Measurements from ENCODE around the gene RAMP2. TPM values are rescaled to one million over a fixed set of nuclear protein-coding genes. Genes with fewer than 3 reads are reported as not detected.
A peak's percentile ranks its signal among the peaks of the same experiment; 100 is the strongest.

RAMP2 gene
- total RNA-seq, 1 experiment from 2014 or later = 21.4 TPM

- BruUV-seq (replicated peaks) = no TSS peak
- Mint-ChIP-seq H3K4me3 (ENCODE audit: unreplicated experiment) (peak overlapping the region; percentile 76), H3K9me3 (ENCODE audit: unreplicated experiment) (no peaks in the 10 kb centered on the region), H3K4me1 (ENCODE audit: low read depth, unreplicated experiment) (peaks cover 19% of the 10 kb centered on the region), H3K36me3 (ENCODE audit: insufficient read depth, unreplicated experiment) (peaks cover 30% of the 10 kb centered on the region), H3K27me3 (ENCODE audit: insufficient read depth, unreplicated experiment) (no peaks in the 10 kb centered on the region), H3K27ac (ENCODE audit: unreplicated experiment) (peak overlapping the region; percentile 20)
- ChIA-PET CTCF (interaction anchor here (0.6 to 2.0 kb wide), 4 partner anchors 17 to 970 kb away, joined by 3 to 15 read pairs (median 5); partner anchors contain the start of genes BECN1 and PLEKHH3), POLR2A (interaction anchor here (1.3 to 2.5 kb wide), 3 partner anchors 21 to 172 kb away, joined by 3 to 14 read pairs (median 4); partner anchors contain the start of genes BECN1, RAMP2, RETREG3 and TUBG1)
- Histone ChIP-seq H3K36me3 (ENCODE audit: control insufficient read depth, insufficient read depth, low read length) (no peaks in the 10 kb centered on the region; the same call in 1 of the 2 replicates), H3K4me3 (ENCODE audit: low read depth, low read length) (peak overlapping the region; percentile 85), H3K4me1 (peaks cover 29% of the 10 kb centered on the region), H3K27me3 (replicated peaks; ENCODE audit: control insufficient read depth, insufficient read depth, low read length) (no peaks in the 10 kb centered on the region), H3K9me3 (no peaks in the 10 kb centered on the region)
- DNase-seq = no peak
- TF ChIP-seq CTCF (IDR thresholded peaks at IDR 0.05; ENCODE audit: insufficient read depth in 1 of 2, low read depth in 1 of 2, low read length in 1 of 2, severe bottlenecking in 1 of 2, unreplicated experiment in 1 of 2) = no peak
- intact Hi-C loops (cut with micrococcal nuclease; ENCODE audit: unreplicated experiment) = loop anchor here (5.0 kb wide), 1 partner anchor 41 kb away; the partner anchor contains the start of gene BECN1
These were observed 20.0 kb downstream of the RAMP2 start for GRCh38 chr17:42780851-42781638.

DNA sequence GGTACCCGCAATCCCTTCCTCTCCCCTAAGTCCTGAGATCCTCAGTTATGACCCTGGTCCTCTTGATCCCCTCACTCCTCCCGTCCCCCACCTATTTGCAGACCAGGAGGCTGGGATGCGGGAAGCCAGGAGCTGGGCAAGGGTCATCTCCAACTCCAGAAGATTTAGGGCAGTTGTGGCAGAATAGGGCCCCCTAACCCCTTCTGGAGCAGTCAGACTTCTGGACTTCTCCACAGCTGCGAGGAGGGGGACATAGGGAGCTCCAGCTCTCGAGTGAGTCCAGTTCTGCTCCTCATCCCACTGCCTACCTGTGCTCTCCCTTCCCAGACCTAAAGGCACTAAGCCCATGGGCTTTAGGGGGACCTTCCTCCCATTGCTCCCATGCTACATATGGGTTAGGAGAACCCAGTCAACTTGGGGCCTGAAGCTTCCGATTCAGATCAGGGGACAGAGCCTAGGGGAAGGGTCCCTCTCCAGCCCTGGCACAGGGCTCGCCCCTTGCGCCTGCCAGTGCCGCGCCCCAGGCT is 20.7 kb downstream of the RAMP2 start:
- no peaks in the 10 kb centered on the region for H3K9me3 Mint-ChIP-seq (ENCODE audit: unreplicated experiment)
- Histone ChIP-seq H3K4me1 (peaks cover 29% of the 10 kb centered on the region), H3K4me3 (ENCODE audit: low read depth, low read length) (peak overlapping the region; percentile 85), H3K9me3 (no peaks in the 10 kb centered on the region), H3K36me3 (ENCODE audit: control insufficient read depth, insufficient read depth, low read length) (no peaks in the 10 kb centered on the region; the same call in 1 of the 2 replicates), H3K27me3 (replicated peaks; ENCODE audit: control insufficient read depth, insufficient read depth, low read length) (no peaks in the 10 kb centered on the region)
- DNase-seq = no peak
- ChIA-PET POLR2A (interaction anchor here (0.7 kb wide), 1 partner anchor 21 kb away, joined by 3 read pairs; no protein-coding TSS in a partner anchor), CTCF (interaction anchor here (1.8 kb wide), 1 partner anchor 18 kb away, joined by 4 read pairs; no protein-coding TSS in a partner anchor)
- no TSS peak for BruUV-seq (replicated peaks)
- H3K4me1 Mint-ChIP-seq (ENCODE audit: low read depth, unreplicated experiment) = peaks cover 19% of the 10 kb centered on the region
- TF ChIP-seq CTCF (IDR thresholded peaks at IDR 0.05; ENCODE audit: insufficient read depth in 1 of 2, low read depth in 1 of 2, low read length in 1 of 2, severe bottlenecking in 1 of 2, unreplicated experiment in 1 of 2) = no peak
- peak overlapping the region; percentile 76 for H3K4me3 Mint-ChIP-seq (ENCODE audit: unreplicated experiment)
- H3K27me3 Mint-ChIP-seq (ENCODE audit: insufficient read depth, unreplicated experiment) = no peaks in the 10 kb centered on the region
- H3K27ac Mint-ChIP-seq (ENCODE audit: unreplicated experiment) = no peak overlapping the region
- intact Hi-C loops (cut with micrococcal nuclease; ENCODE audit: unreplicated experiment) = loop anchor here (5.0 kb wide), 1 partner anchor 41 kb away; the partner anchor contains the start of gene BECN1
- H3K36me3 Mint-ChIP-seq (ENCODE audit: insufficient read depth, unreplicated experiment) = peaks cover 30% of the 10 kb centered on the region

Measured in Caco-2 (cell line).